Caco-2 (cell line): ENCODE measurements around the gene MXD3. TPM values are rescaled to one million over a fixed set of nuclear protein-coding genes. Genes with fewer than 3 reads are reported as not detected.
"Not testable (repeated sequence)": the region's sequence is repeated elsewhere in the genome, so short reads cannot be mapped to it uniquely, and the experiment has no call there.

ENCODE experiments used
- BruUV-seq: library from RNA; stranded (reverse); fragments of 400-500 nt; replicated peaks from 2 replicates; lab custom pipeline; 2021; lab: Mats Ljungman, UMichigan
- CTCF ChIA-PET: fragments of 300-600 bp; sonication (Branson Sonifier 250); formaldehyde crosslinking; loops from one replicate; lab custom pipeline; 2022; ENCODE audit warnings: antibody characterized with exemption; lab: Charles Lee
- POLR2A ChIA-PET: fragments of 300-600 bp; sonication (Branson Sonifier 250); formaldehyde crosslinking; loops from one replicate; lab custom pipeline; 2022; ENCODE audit warnings: antibody characterized with exemption; lab: Charles Lee
- DNase-seq, 2 experiments: peaks; one replicate each; pipeline versions ENCODE4 v3.0.0 to v3.0.0-alpha.2; 2020 to 2022
- H3K27me3 ChIP-seq: replicated peaks from 2 replicates; pipeline ENCODE4 v1.6.0; 2011; ENCODE audit warnings: low read length; ENCODE audit not compliant: control insufficient read depth, insufficient read depth
- H3K36me3 ChIP-seq: 2 replicates; pipeline ENCODE4 v1.5.1; 2011; ENCODE audit warnings: low read length; ENCODE audit not compliant: control insufficient read depth, insufficient read depth
- H3K4me1 ChIP-seq: fragments of 250-450 bp; sonication (Bioruptor Pico); 2 replicates; pipeline ENCODE4 v1.5.1; 2020; ENCODE audit warnings: mild to moderate bottlenecking
- H3K4me3 ChIP-seq: 2 replicates; pipeline ENCODE4 v1.5.1; 2011; ENCODE audit warnings: low read depth, mild to moderate bottlenecking, control low read depth, low read length
- H3K9me3 ChIP-seq: fragments of 250-450 bp; sonication (Bioruptor Pico); 2 replicates; pipeline ENCODE4 v1.5.1; 2020; ENCODE audit warnings: mild to moderate bottlenecking, moderate library complexity
- H3K27ac Mint-ChIP-seq: one replicate; pipeline ENCODE4 v1.8.0; 2022; ENCODE audit warnings: mixed read lengths; ENCODE audit not compliant: unreplicated experiment
- H3K27me3 Mint-ChIP-seq: one replicate; pipeline ENCODE4 v1.8.0; 2022; ENCODE audit warnings: mixed read lengths; ENCODE audit not compliant: insufficient read depth, unreplicated experiment
- H3K36me3 Mint-ChIP-seq: one replicate; pipeline ENCODE4 v1.8.0; 2022; ENCODE audit warnings: mild to moderate bottlenecking, mixed read lengths; ENCODE audit not compliant: insufficient read depth, unreplicated experiment
- H3K4me1 Mint-ChIP-seq: one replicate; pipeline ENCODE4 v1.8.0; 2022; ENCODE audit warnings: low read depth, mixed read lengths; ENCODE audit not compliant: unreplicated experiment
- H3K4me3 Mint-ChIP-seq: one replicate; pipeline ENCODE4 v1.8.0; 2022; ENCODE audit warnings: mild to moderate bottlenecking, moderate library complexity, mixed read lengths; ENCODE audit not compliant: unreplicated experiment
- H3K9me3 Mint-ChIP-seq: one replicate; pipeline ENCODE4 v1.8.0; 2022; ENCODE audit warnings: mixed read lengths; ENCODE audit not compliant: unreplicated experiment
- CTCF ChIP-seq, 2 experiments: fragments of 200-600 bp in 1 of 2; IDR thresholded peaks; 1 replicate in 1 of 2; 2 replicates in 1 of 2; pipeline versions ENCODE4 v1.5.1 to v1.8.0; 2011 to 2022; ENCODE audit warnings: antibody characterized with exemption in 1 of 2, control low read depth in 1 of 2, inconsistent platforms in 1 of 2, low read depth in 1 of 2, low read length in 1 of 2, mild to moderate bottlenecking in 1 of 2, moderate library complexity in 1 of 2; ENCODE audit not compliant: insufficient read depth in 1 of 2, severe bottlenecking in 1 of 2, unreplicated experiment in 1 of 2
- intact Hi-C: fragments of 100-400 bp; cut with micrococcal nuclease; formaldehyde crosslinking; loops from one replicate; pipeline ENCODE4 v1.10.0; 2022; ENCODE audit not compliant: unreplicated experiment
- total RNA-seq: library from RNA; stranded (reverse); gene quantifications from 2 replicates; pipeline ENCODE4 v1.2.3, GENCODE V29; 2022

MXD3 gene
- total RNA-seq, 1 experiment from 2014 or later: 19.8 TPM

- no peaks in the 10 kb centered on the region for H3K36me3 ChIP-seq
- Mint-ChIP-seq H3K27ac (no peak overlapping the region), H3K9me3 (no peaks in the 10 kb centered on the region), H3K4me1 (peaks cover 5% of the 10 kb centered on the region), H3K36me3 (peaks cover 72% of the 10 kb centered on the region), H3K4me3 (no peak overlapping the region), H3K27me3 (no peaks in the 10 kb centered on the region)
- no peaks in the 10 kb centered on the region for H3K4me1 ChIP-seq
- no peak for TF ChIP-seq CTCF (IDR thresholded peaks at IDR 0.05; ENCODE audit: insufficient read depth in 1 of 2, low read depth in 1 of 2, low read length in 1 of 2, severe bottlenecking in 1 of 2, unreplicated experiment in 1 of 2)
- BruUV-seq: no TSS peak
- H3K9me3 ChIP-seq: no peaks in the 10 kb centered on the region
- POLR2A ChIA-PET: interaction anchor here (0.7 kb wide), 1 partner anchor 316 kb away, joined by 5 read pairs; no protein-coding TSS in a partner anchor
- no peaks in the 10 kb centered on the region for H3K27me3 ChIP-seq
- no peak overlapping the region for H3K4me3 ChIP-seq
- CTCF ChIA-PET: interaction anchor here (0.8 to 0.9 kb wide), 2 partner anchors 34 to 40 kb away, joined by 3 to 4 read pairs; partner anchors contain the start of genes PRELID1 and RAB24
- no peak for DNase-seq
- intact Hi-C loops: no loop called here
These were observed 32.1 kb upstream of the MXD3 start for GRCh38 chr5:177343777-177344176.

GRCh38 chr5:177343000-177343399 is 31.3 kb upstream of the MXD3 start:
- H3K36me3 ChIP-seq, H3K27me3 ChIP-seq, H3K27me3 Mint-ChIP-seq, CTCF ChIA-PET, H3K4me3 Mint-ChIP-seq, H3K27ac Mint-ChIP-seq, intact Hi-C loops, H3K4me3 ChIP-seq, H3K9me3 ChIP-seq, DNase-seq, H3K4me1 ChIP-seq, H3K9me3 Mint-ChIP-seq, H3K4me1 Mint-ChIP-seq, POLR2A ChIA-PET, BruUV-seq: not testable (repeated sequence)
- peaks cover 70% of the 10 kb centered on the region for H3K36me3 Mint-ChIP-seq

GRCh38 chr5:177339107-177339638 is 27.5 kb upstream of the MXD3 start:
- ChIA-PET CTCF (no interaction called here), POLR2A (no interaction called here)
- no peak for DNase-seq
- BruUV-seq: no TSS peak
- H3K4me3 Mint-ChIP-seq: no peak overlapping the region
- H3K9me3 ChIP-seq: no peaks in the 10 kb centered on the region
- no peaks in the 10 kb centered on the region for H3K27me3 ChIP-seq
- H3K4me3 ChIP-seq: no peak overlapping the region
- H3K4me1 ChIP-seq: no peaks in the 10 kb centered on the region
- no peak for TF ChIP-seq CTCF (IDR thresholded peaks at IDR 0.05; ENCODE audit: insufficient read depth in 1 of 2, low read depth in 1 of 2, low read length in 1 of 2, severe bottlenecking in 1 of 2, unreplicated experiment in 1 of 2)
- H3K36me3 ChIP-seq: peaks cover 1% of the 10 kb centered on the region; the same call in 1 of the 2 replicates
- H3K4me1 Mint-ChIP-seq: peaks cover 11% of the 10 kb centered on the region
- H3K27ac Mint-ChIP-seq: no peak overlapping the region
- H3K9me3 Mint-ChIP-seq: no peaks in the 10 kb centered on the region
- H3K27me3 Mint-ChIP-seq: no peaks in the 10 kb centered on the region
- peaks cover 66% of the 10 kb centered on the region for H3K36me3 Mint-ChIP-seq
- intact Hi-C loops: no loop called here
